Gastrocnemius medialis (tissue), 4 donors: ENCODE results near the gene CTIF.

Source experiments
- POLR2A ChIP-seq, 2 donors: fragments of 450-650 bp; IDR thresholded peaks; one replicate each; pipeline ENCODE4 v1.6.1; 2017; ENCODE audit warnings: antibody characterized with exemption in 2 of 2, mild to moderate bottlenecking in 2 of 2, moderate library complexity in 2 of 2
- TF ChIP-seq, protein P1 (sequence below), 5 experiments: fragments of 450-650 bp in 3 of 5; fragments of 200-600 bp in 2 of 5; sonication (generic) in 2 of 5; IDR thresholded peaks in 4 of 5; conservative IDR thresholded peaks in 1 of 5; 1 replicate in 4 of 5; 2 replicates in 1 of 5; pipeline ENCODE4 v1.5.1; 2016 to 2019; ENCODE audit warnings: antibody characterized with exemption in 5 of 5, mild to moderate bottlenecking in 3 of 5, moderate library complexity in 3 of 5

DNA sequence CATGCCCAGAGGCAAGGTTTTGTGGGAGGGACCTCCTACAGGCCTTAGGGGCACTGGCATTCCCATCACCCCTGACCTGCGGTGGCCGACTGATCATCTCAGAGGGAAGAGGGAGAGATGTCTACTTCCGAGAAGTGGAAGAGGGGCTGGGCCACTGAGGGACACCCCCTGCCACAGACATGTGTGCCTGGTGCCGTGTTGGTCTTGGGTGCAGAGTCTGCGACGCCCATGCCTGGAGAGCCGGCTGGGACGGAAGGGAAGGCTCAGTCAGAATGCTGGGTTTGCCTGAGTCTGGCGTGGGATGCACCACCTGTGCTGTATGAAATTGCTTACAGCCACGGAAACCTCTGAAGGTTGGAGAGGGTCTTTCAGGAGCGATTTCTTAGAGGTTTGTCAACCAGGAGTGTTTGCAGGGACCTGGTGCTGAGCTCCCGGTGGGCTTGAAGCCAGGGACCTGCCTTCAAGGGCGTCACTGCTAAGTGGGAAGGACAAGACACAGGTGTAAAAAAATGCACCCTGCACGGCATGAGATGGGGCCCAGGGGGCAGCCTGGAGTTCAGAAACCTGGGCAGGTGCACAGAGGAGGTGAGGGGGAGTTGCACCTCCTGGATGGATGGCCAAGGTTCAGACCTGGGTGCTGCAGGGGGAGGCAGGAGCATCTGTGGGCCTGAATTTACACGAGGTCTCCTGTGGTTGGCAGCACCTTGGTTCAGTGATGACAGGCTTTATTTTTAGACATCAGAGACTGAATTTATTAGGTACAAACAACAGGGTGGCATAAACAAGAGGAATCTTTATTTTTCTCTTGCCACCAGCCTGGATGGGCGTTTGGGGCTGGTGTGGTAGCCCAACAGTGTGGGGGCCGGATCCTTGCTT lies 100.3 kb downstream of the CTIF start:
- TF ChIP-seq, protein P1, sequence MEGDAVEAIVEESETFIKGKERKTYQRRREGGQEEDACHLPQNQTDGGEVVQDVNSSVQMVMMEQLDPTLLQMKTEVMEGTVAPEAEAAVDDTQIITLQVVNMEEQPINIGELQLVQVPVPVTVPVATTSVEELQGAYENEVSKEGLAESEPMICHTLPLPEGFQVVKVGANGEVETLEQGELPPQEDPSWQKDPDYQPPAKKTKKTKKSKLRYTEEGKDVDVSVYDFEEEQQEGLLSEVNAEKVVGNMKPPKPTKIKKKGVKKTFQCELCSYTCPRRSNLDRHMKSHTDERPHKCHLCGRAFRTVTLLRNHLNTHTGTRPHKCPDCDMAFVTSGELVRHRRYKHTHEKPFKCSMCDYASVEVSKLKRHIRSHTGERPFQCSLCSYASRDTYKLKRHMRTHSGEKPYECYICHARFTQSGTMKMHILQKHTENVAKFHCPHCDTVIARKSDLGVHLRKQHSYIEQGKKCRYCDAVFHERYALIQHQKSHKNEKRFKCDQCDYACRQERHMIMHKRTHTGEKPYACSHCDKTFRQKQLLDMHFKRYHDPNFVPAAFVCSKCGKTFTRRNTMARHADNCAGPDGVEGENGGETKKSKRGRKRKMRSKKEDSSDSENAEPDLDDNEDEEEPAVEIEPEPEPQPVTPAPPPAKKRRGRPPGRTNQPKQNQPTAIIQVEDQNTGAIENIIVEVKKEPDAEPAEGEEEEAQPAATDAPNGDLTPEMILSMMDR (IDR thresholded peaks at IDR 0.05 in 4 of 5, conservative IDR thresholded peaks at IDR 0.05 in 1 of 5): no peak
- TF ChIP-seq POLR2A (IDR thresholded peaks at IDR 0.05): no peak
